Fibroblast of lung (primary cell): ENCODE data around the gene LRRC75B. TPM values are rescaled to one million over a fixed set of nuclear protein-coding genes. Genes with fewer than 3 reads are reported as not detected.
"Not testable (repeated sequence)": the region's sequence is repeated elsewhere in the genome, so short reads cannot be mapped to it uniquely, and the experiment has no call there.

Source experiments
- DNase-seq, 2 donors: peaks; one replicate each; pipeline versions ENCODE4 v3.0.0 to v3.0.0-alpha.2; 2010; ENCODE audit warnings: low read depth in 2 of 2
- H2AFZ ChIP-seq: 2 replicates; pipeline ENCODE4 v1.5.1; 2012; ENCODE audit warnings: low read length, control low read depth, inconsistent platforms
- H3K27ac ChIP-seq: 2 replicates; pipeline ENCODE4 v1.5.1; 2011; ENCODE audit warnings: low read length, control low read depth; ENCODE audit not compliant: insufficient read depth
- H3K27me3 ChIP-seq: 2 replicates; pipeline ENCODE4 v1.5.1; 2011; ENCODE audit warnings: mild to moderate bottlenecking, low read length; ENCODE audit not compliant: control insufficient read depth, insufficient read depth
- H3K36me3 ChIP-seq: 2 replicates; pipeline ENCODE4 v1.5.1; 2011; ENCODE audit warnings: low read length; ENCODE audit not compliant: control insufficient read depth, insufficient read depth
- H3K4me1 ChIP-seq: 2 replicates; pipeline ENCODE4 v1.5.1; 2011; ENCODE audit warnings: low read length; ENCODE audit not compliant: control insufficient read depth, insufficient read depth; ENCODE audit errors: extremely low read depth
- H3K4me2 ChIP-seq: 2 replicates; pipeline ENCODE4 v1.5.1; 2011; ENCODE audit warnings: low read length, control low read depth; ENCODE audit not compliant: insufficient read depth; ENCODE audit errors: extremely low read depth
- H3K4me3 ChIP-seq, 4 experiments: fragments of 200-600 bp in 1 of 4; sonication (generic) in 1 of 4; replicated peaks in 1 of 4; 2 replicates each; pipeline ENCODE4 v1.5.1; 2011 to 2016; ENCODE audit warnings: low read length in 4 of 4, low read depth in 3 of 4, mild to moderate bottlenecking in 3 of 4, control low read depth in 2 of 4, inconsistent platforms in 1 of 4, mixed read lengths in 1 of 4; ENCODE audit not compliant: insufficient read depth in 1 of 4; ENCODE audit errors: control extremely low read depth in 1 of 4
- H3K79me2 ChIP-seq: 2 replicates; pipeline ENCODE4 v1.5.1; 2012; ENCODE audit warnings: mild to moderate bottlenecking, low read length, inconsistent platforms; ENCODE audit not compliant: control insufficient read depth, insufficient read depth
- H3K9ac ChIP-seq: 2 replicates; pipeline ENCODE4 v1.5.1; 2011; ENCODE audit warnings: mild to moderate bottlenecking, low read length, control low read depth; ENCODE audit not compliant: insufficient read depth
- H3K9me3 ChIP-seq: 2 replicates; pipeline ENCODE4 v1.5.1; 2012; ENCODE audit warnings: low read depth, low read length; ENCODE audit not compliant: control insufficient read depth, insufficient read depth
- H4K20me1 ChIP-seq: 2 replicates; pipeline ENCODE4 v1.5.1; 2011; ENCODE audit warnings: low read length; ENCODE audit not compliant: control insufficient read depth, insufficient read depth; ENCODE audit errors: extremely low read depth
- polyA plus RNA-seq, 2 donors: library from polyadenylated mRNA; depleted of rRNA in 1 of 2; stranded (reverse) in 1 of 2; unstranded in 1 of 2; fragments of >200 nt; gene quantifications; 2 replicates each; pipeline ENCODE4 v1.2.1, GENCODE V29; 2011 to 2012; ENCODE audit warnings: missing spikeins in 1 of 2
- total RNA-seq: library from RNA; depleted of rRNA; stranded (reverse); fragments of >200 nt; gene quantifications from 2 replicates; pipeline ENCODE4 v1.2.1, GENCODE V29; 2014
- TF ChIP-seq, protein P1 (sequence below), 2 donors: IDR thresholded peaks in 1 of 2; conservative IDR thresholded peaks in 1 of 2; 1 replicate in 1 of 2; 2 replicates in 1 of 2; pipeline ENCODE4 v1.5.1; 2011 to 2012; ENCODE audit warnings: low read length in 2 of 2, control low read depth in 1 of 2, inconsistent platforms in 1 of 2, low read depth in 1 of 2, mild to moderate bottlenecking in 1 of 2

LRRC75B gene
- total and polyA plus RNA-seq, 2 donors (not counting 1 experiment from before 2014, with no cell fraction given), result 2.9 to 7.9 TPM

DNA sequence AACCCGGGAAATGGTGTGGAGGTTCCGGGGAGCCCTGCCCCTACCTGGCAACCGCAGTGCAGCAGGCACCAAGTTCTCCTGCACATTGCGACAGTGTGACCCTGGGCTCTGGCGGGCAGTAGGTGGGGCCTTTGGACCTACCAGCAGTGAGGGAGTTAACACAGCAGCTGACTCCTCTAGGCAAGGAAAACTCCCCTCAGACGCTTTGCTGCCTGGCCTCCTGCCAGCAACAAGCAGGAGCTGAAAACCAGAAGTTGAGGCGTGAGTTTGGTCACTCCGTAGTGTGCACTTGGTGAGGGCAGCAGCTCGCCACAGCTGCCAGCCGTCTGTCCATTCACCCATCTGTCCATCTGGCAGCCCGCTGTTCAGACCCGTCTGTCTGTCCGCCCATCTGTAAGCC lies 39.8 kb upstream of the LRRC75B start:
- not testable (repeated sequence) for H3K9ac ChIP-seq, H3K36me3 ChIP-seq, H4K20me1 ChIP-seq, H3K4me3 ChIP-seq, H3K27me3 ChIP-seq, H3K27ac ChIP-seq, H3K4me1 ChIP-seq, H3K9me3 ChIP-seq, H3K79me2 ChIP-seq, H2AFZ ChIP-seq, H3K4me2 ChIP-seq
- DNase-seq, result peak; percentile 6 to 34

- not testable (repeated sequence) for H3K4me2 ChIP-seq
These were observed 38.7 kb upstream of the LRRC75B start for GRCh38 chr22:24631430-24632122.

GRCh38 chr22:24630812-24631427 lies 38.0 kb upstream of the LRRC75B start:
- H4K20me1 ChIP-seq, H3K4me3 ChIP-seq, H3K4me2 ChIP-seq, H3K9me3 ChIP-seq, H3K27ac ChIP-seq, H3K9ac ChIP-seq, H3K36me3 ChIP-seq, H3K79me2 ChIP-seq, H2AFZ ChIP-seq, H3K27me3 ChIP-seq, H3K4me1 ChIP-seq: not testable (repeated sequence)
- DNase-seq, result peak in 1 of 2 donors; percentile 9

More at GRCh38 chr22:24631430-24632122, 38.7 kb upstream of the LRRC75B start:
- not testable (repeated sequence) for H3K27me3 ChIP-seq, H3K9ac ChIP-seq, H3K4me3 ChIP-seq, H3K79me2 ChIP-seq, H2AFZ ChIP-seq, H3K9me3 ChIP-seq, H3K36me3 ChIP-seq, H3K4me1 ChIP-seq, H4K20me1 ChIP-seq, H3K27ac ChIP-seq
- DNase-seq, result peak; percentile 8 to 16

- not testable (repeated sequence) for H3K27me3 ChIP-seq, H3K4me1 ChIP-seq, DNase-seq, H4K20me1 ChIP-seq, H3K36me3 ChIP-seq, H3K4me2 ChIP-seq, H3K27ac ChIP-seq, H3K79me2 ChIP-seq, H2AFZ ChIP-seq, H3K4me3 ChIP-seq, H3K9ac ChIP-seq, H3K9me3 ChIP-seq
- TF ChIP-seq, protein P1, sequence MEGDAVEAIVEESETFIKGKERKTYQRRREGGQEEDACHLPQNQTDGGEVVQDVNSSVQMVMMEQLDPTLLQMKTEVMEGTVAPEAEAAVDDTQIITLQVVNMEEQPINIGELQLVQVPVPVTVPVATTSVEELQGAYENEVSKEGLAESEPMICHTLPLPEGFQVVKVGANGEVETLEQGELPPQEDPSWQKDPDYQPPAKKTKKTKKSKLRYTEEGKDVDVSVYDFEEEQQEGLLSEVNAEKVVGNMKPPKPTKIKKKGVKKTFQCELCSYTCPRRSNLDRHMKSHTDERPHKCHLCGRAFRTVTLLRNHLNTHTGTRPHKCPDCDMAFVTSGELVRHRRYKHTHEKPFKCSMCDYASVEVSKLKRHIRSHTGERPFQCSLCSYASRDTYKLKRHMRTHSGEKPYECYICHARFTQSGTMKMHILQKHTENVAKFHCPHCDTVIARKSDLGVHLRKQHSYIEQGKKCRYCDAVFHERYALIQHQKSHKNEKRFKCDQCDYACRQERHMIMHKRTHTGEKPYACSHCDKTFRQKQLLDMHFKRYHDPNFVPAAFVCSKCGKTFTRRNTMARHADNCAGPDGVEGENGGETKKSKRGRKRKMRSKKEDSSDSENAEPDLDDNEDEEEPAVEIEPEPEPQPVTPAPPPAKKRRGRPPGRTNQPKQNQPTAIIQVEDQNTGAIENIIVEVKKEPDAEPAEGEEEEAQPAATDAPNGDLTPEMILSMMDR (conservative IDR thresholded peaks at IDR 0.05 in 1 of 2, IDR thresholded peaks at IDR 0.05 in 1 of 2; ENCODE audit: low read depth in 1 of 2, low read length in 2 of 2), result peak in 1 of 2 donors; percentile 21
These were observed 36.2 kb upstream of the LRRC75B start for GRCh38 chr22:24629069-24629468.

DNA sequence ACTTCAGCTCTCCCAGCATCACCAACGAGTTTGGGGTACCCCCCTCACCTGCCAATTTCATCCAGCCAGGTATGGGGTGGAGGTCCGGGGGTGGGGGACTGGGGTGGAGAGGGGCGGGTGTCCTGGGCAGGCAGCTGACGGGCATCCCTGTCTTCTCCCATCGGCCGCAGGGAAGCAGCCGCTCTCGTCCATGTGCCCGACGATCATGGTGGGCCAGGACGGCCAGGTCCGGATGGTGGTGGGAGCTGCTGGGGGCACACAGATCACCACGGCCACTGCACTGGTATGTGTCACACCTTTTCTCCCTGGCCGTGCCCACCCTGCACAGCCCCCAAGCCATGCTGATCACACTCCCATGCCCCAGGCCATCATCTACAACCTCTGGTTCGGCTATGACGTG lies 35.0 kb upstream of the LRRC75B start:
- not testable (repeated sequence) for H3K79me2 ChIP-seq, H3K9me3 ChIP-seq, H3K27ac ChIP-seq, H3K4me1 ChIP-seq, H3K27me3 ChIP-seq, H3K4me2 ChIP-seq, H3K4me3 ChIP-seq, H3K36me3 ChIP-seq, H3K9ac ChIP-seq, H2AFZ ChIP-seq, H4K20me1 ChIP-seq, DNase-seq

DNA sequence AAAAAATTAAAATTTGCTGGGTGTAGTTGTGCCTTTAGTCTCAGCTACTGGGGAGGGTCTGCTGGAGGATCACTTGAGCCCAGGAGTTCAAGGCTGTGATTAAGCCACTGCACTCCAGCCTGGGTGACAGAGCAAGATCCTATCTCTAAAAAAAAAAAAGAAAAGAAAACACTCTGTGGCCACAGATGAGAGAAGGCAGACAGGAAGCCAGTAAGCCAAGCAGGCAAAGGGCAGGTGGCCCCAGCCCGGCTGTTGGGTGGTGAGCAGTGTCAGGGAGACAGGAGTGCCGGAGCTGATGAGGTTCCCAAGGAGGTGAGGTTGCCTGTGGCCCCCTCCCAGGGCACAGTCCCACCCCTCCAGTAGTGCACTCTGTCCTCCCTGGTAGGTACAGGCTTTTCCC lies 29.7 kb upstream of the LRRC75B start:
- H3K79me2 ChIP-seq, H3K36me3 ChIP-seq, H3K9ac ChIP-seq: not testable (repeated sequence)

More for the DNA sequence above, 29.7 kb upstream of the LRRC75B start:
- not testable (repeated sequence) for H3K27me3 ChIP-seq, H3K9me3 ChIP-seq, H4K20me1 ChIP-seq, H3K4me1 ChIP-seq, H3K27ac ChIP-seq, H2AFZ ChIP-seq, H3K4me3 ChIP-seq, DNase-seq, H3K4me2 ChIP-seq
